Liver (tissue), 9 donors: ENCODE measurements around the gene CYB5D1. TPM values are rescaled to one million over a fixed set of nuclear protein-coding genes. Genes with fewer than 3 reads are reported as not detected.
A peak's percentile ranks its signal among the peaks of the same experiment; 100 is the strongest.

Experiments
- DNase-seq: peaks from one replicate; pipeline ENCODE4 v3.0.0-alpha.2; 2017; ENCODE audit warnings: low spot score
- H3K27ac ChIP-seq, 2 donors: one replicate each; pipeline ENCODE4 v1.7.0; 2013; ENCODE audit warnings: inconsistent platforms in 2 of 2, low read length in 2 of 2, control low read depth in 1 of 2, low read depth in 1 of 2, mild to moderate bottlenecking in 1 of 2
- H3K27me3 ChIP-seq, 4 donors: one replicate each; pipeline versions ENCODE4 v1.6.1 to v1.7.0; 2013; ENCODE audit warnings: low read length in 3 of 4, inconsistent platforms in 1 of 4, mild to moderate bottlenecking in 1 of 4, moderate library complexity in 1 of 4; ENCODE audit not compliant: control insufficient read depth in 4 of 4, insufficient read depth in 4 of 4
- H3K36me3 ChIP-seq, 4 donors: one replicate each; pipeline versions ENCODE4 v1.6.1 to v1.7.0; 2013; ENCODE audit warnings: low read length in 3 of 4, mild to moderate bottlenecking in 3 of 4, low read depth in 1 of 4, moderate library complexity in 1 of 4; ENCODE audit not compliant: control insufficient read depth in 4 of 4, insufficient read depth in 3 of 4
- H3K4me1 ChIP-seq, 4 donors: one replicate each; pipeline versions ENCODE4 v1.6.1 to v1.7.0; 2013; ENCODE audit warnings: low read length in 3 of 4, mild to moderate bottlenecking in 3 of 4, moderate library complexity in 1 of 4; ENCODE audit not compliant: control insufficient read depth in 4 of 4, insufficient read depth in 4 of 4
- H3K4me3 ChIP-seq, 3 donors: one replicate each; pipeline versions ENCODE4 v1.6.1 to v1.7.0; 2013; ENCODE audit warnings: low read length in 3 of 3, control low read depth in 1 of 3, low read depth in 1 of 3, mild to moderate bottlenecking in 1 of 3
- H3K9ac ChIP-seq, 2 donors: one replicate each; pipeline ENCODE4 v1.7.0; 2013; ENCODE audit warnings: low read length in 2 of 2, mild to moderate bottlenecking in 2 of 2, moderate library complexity in 2 of 2, control low read depth in 1 of 2, low read depth in 1 of 2
- H3K9me3 ChIP-seq, 4 donors: one replicate each; pipeline versions ENCODE4 v1.6.1 to v1.7.0; 2013; ENCODE audit warnings: low read length in 3 of 4; ENCODE audit not compliant: control insufficient read depth in 4 of 4
- ATF3 ChIP-seq: IDR thresholded peaks from 2 replicates; pipeline ENCODE4 v1.6.1; 2016; ENCODE audit warnings: antibody characterized with exemption
- EGR1 ChIP-seq, 2 donors: IDR thresholded peaks; 2 replicates each; pipeline ENCODE4 v1.6.1; 2016 to 2018; ENCODE audit warnings: antibody characterized with exemption in 2 of 2, low read depth in 2 of 2
- FOXA1 ChIP-seq: IDR thresholded peaks from 2 replicates; pipeline ENCODE4 v1.6.1; 2016; ENCODE audit warnings: antibody characterized with exemption
- FOXA2 ChIP-seq: IDR thresholded peaks from 2 replicates; pipeline ENCODE4 v1.6.1; 2016; ENCODE audit warnings: antibody characterized with exemption
- GABPA ChIP-seq, 2 donors: IDR thresholded peaks in 1 of 2; conservative IDR thresholded peaks in 1 of 2; 2 replicates each; pipeline ENCODE4 v1.6.1; 2016; ENCODE audit warnings: antibody characterized with exemption in 2 of 2, mild to moderate bottlenecking in 1 of 2, moderate library complexity in 1 of 2
- HNF4A ChIP-seq, 2 donors: conservative IDR thresholded peaks; 2 replicates each; pipeline ENCODE4 v1.6.1; 2016; ENCODE audit warnings: antibody characterized with exemption in 2 of 2, mild to moderate bottlenecking in 2 of 2
- HNF4G ChIP-seq: IDR thresholded peaks from 2 replicates; pipeline ENCODE4 v1.6.1; 2016; ENCODE audit warnings: antibody characterized with exemption
- JUND ChIP-seq, 2 donors: IDR thresholded peaks; 2 replicates each; pipeline ENCODE4 v1.6.1; 2016; ENCODE audit warnings: antibody characterized with exemption in 2 of 2
- MAX ChIP-seq: IDR thresholded peaks from 2 replicates; pipeline ENCODE4 v1.6.1; 2016; ENCODE audit warnings: antibody characterized with exemption
- NR2F2 ChIP-seq: IDR thresholded peaks from 2 replicates; pipeline ENCODE4 v1.6.1; 2016; ENCODE audit warnings: antibody characterized with exemption
- RAD21 ChIP-seq, 2 donors: IDR thresholded peaks; 2 replicates each; pipeline ENCODE4 v1.6.1; 2016; ENCODE audit warnings: antibody characterized with exemption in 2 of 2, mild to moderate bottlenecking in 2 of 2
- REST ChIP-seq: IDR thresholded peaks from 2 replicates; pipeline ENCODE4 v1.6.1; 2016; ENCODE audit warnings: antibody characterized with exemption, mild to moderate bottlenecking
- RXRA ChIP-seq, 2 donors: IDR thresholded peaks; 2 replicates each; pipeline ENCODE4 v1.6.1; 2017 to 2018; ENCODE audit warnings: antibody characterized with exemption in 2 of 2, mild to moderate bottlenecking in 1 of 2
- SP1 ChIP-seq: IDR thresholded peaks from 2 replicates; pipeline ENCODE4 v1.6.1; 2018; ENCODE audit warnings: antibody characterized with exemption, mild to moderate bottlenecking
- TAF1 ChIP-seq: conservative IDR thresholded peaks from 2 replicates; pipeline ENCODE4 v1.6.1; 2016; ENCODE audit warnings: antibody characterized with exemption, mild to moderate bottlenecking
- YY1 ChIP-seq: IDR thresholded peaks from 2 replicates; pipeline ENCODE4 v1.6.1; 2016; ENCODE audit warnings: antibody characterized with exemption, mild to moderate bottlenecking
- WGBS: extraction: QIAGEN DNeasy Blood & Tissue Kit; methylation state at CpG from one replicate; pipeline ENCODE4 v1.1.7; 2013; 5-methylcytosine and 5-hydroxymethylcytosine counted together
- polyA plus RNA-seq, 2 donors: library from polyadenylated mRNA; stranded (reverse) in 1 of 2; unstranded in 1 of 2; fragments of 200-250 nt in 1 of 2; fragments of >200 nt in 1 of 2; fragmentation: Nextera tagmentation in 1 of 2; extraction: Ambion mirVana in 1 of 2; gene quantifications; one replicate each; pipeline versions ENCODE4 v1.2.1 to v1.2.3, GENCODE V29; 2013 to 2015
- total RNA-seq, 2 donors: library from RNA; depleted of rRNA; stranded (reverse); fragments of >200 nt; gene quantifications; one replicate each; pipeline ENCODE4 v1.2.3, GENCODE V29; 2014
- TF ChIP-seq, protein P1 (sequence below): IDR thresholded peaks from 2 replicates; pipeline ENCODE4 v1.6.1; 2016; ENCODE audit warnings: antibody characterized with exemption
- donor health status: healthy.
- donor health status: healthy.
- donor health status: healthy.
- donor health status: healthy.
- donor health status: healthy.

Gene CYB5D1
- total and polyA plus RNA-seq, 4 donors: 2.5 to 12.0 (median 6.6) TPM

DNA sequence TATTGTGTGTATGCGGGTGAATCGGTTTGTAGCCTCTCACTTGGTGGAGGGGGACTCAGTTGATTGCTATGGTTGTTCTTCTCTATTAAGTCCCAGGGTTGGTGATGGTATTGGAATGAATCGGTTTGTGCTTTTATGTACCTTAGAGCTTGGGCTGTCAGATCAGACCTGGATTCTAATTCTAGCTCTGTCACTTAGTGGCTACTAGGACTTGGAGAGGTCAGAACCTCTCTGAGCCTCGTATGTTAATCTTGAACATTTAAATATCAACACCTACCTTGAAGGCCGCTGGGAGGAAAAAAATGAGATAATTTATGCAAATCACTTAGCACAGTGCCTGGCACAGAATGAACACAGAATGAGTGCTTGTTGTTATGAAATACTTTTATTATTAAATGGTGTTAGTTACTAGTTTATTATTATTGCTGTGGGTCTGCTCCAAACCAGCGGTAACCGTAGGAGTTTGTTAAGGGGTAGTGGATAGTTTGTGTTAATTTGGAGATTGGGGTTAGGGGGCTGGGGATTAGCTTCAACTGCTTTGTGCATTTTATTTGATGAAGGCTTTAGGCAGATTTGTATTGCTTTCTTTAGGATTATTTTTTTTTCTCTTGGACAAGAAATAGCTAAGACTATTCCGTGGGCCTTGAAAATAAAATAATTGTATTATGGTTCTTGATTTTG lies 20.3 kb upstream of the CYB5D1 start:
- no peak for TF ChIP-seq REST
- no peak for TF ChIP-seq TAF1
- TF ChIP-seq MAX: no peak
- TF ChIP-seq JUND (IDR thresholded peaks at IDR 0.05): no peak
- TF ChIP-seq RXRA (IDR thresholded peaks at IDR 0.05): no peak
- no peak for TF ChIP-seq HNF4G
- TF ChIP-seq RAD21 (IDR thresholded peaks at IDR 0.05): no peak
- TF ChIP-seq FOXA2: no peak
- TF ChIP-seq FOXA1: no peak
- no peak for TF ChIP-seq SP1
- TF ChIP-seq ATF3: no peak
- peak overlapping the region; percentile 98 to 99 for H3K27ac ChIP-seq
- no peaks in the 10 kb centered on the region for H3K27me3 ChIP-seq
- no peak for DNase-seq
- peak overlapping the region in 2 of 3 donors; percentile 31 to 44 for H3K4me3 ChIP-seq
- H3K36me3 ChIP-seq: no peaks in the 10 kb centered on the region
- no peaks in the 10 kb centered on the region for H3K9me3 ChIP-seq
- peaks cover 7 to 70% (median 49%) of the 10 kb centered on the region in 4 donors for H3K4me1 ChIP-seq
- WGBS: 6% methylated on average over 8 of the region's 8 CpGs
- H3K9ac ChIP-seq: peak overlapping the region; percentile 23 to 71

DNA sequence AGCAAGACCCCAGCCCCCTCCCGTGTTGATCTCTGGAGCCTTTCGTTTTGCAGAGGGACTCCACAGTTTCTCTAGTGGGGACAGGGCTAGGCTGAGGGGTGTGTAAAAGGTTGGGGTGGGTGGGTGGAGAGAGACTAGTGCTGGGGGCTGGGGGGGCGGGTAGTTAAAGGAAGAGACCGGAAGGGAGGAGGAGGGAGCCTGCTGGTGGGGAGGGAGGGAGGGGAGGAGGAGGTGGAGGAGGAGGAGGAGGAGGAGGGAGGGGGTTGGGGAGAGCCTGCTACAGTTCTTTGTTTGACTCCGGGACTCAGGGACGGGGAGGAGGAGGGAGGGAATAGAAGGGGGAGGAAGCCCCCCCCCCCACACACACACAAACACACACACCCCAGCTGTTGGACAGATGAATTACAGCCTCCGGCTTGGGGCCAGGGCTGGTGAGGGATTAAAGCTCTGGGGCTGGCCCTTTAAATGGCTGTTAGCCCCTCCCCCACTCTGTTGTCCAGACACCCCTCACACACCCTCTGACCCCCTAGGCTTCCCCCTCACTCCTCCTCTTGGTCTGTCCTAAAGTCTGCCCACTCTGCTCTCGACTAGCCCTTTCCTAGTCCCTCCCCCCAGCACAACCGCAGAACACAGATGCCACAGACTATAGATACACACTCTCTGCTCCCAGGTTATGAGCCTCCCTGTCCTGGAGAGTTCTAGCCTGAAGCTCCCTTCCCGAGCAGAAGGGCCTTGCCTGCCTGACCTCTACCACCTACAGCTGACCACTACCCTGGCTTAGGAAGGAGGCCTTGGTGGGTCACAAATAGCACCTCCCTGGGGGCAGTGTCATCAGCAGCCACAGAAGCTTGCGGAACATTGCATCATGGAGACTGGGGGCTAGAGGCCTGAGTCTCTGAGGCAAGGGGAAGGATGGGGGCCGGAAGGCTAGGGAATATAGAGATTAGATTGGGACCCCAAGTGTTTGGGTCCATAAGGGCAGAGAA lies 19.4 kb upstream of the CYB5D1 start:
- no peak for DNase-seq
- no peaks in the 10 kb centered on the region for H3K36me3 ChIP-seq
- peak overlapping the region in 1 of 2 donors; percentile 37 for H3K9ac ChIP-seq
- H3K27me3 ChIP-seq: no peaks in the 10 kb centered on the region
- peaks cover 6 to 68% (median 45%) of the 10 kb centered on the region in 4 donors for H3K4me1 ChIP-seq
- 19% methylated on average over 12 of the region's 12 CpGs for WGBS
- no peaks in the 10 kb centered on the region for H3K9me3 ChIP-seq
- H3K27ac ChIP-seq: peak overlapping the region; percentile 98 to 99
- H3K4me3 ChIP-seq: peak overlapping the region in 1 of 3 donors; percentile 31
- no peak for TF ChIP-seq RXRA (IDR thresholded peaks at IDR 0.05)
- TF ChIP-seq NR2F2: no peak
- no peak for TF ChIP-seq FOXA2
- TF ChIP-seq HNF4A (conservative IDR thresholded peaks at IDR 0.05): no peak
- TF ChIP-seq MAX: no peak
- no peak for TF ChIP-seq JUND (IDR thresholded peaks at IDR 0.05)
- TF ChIP-seq, protein P1, sequence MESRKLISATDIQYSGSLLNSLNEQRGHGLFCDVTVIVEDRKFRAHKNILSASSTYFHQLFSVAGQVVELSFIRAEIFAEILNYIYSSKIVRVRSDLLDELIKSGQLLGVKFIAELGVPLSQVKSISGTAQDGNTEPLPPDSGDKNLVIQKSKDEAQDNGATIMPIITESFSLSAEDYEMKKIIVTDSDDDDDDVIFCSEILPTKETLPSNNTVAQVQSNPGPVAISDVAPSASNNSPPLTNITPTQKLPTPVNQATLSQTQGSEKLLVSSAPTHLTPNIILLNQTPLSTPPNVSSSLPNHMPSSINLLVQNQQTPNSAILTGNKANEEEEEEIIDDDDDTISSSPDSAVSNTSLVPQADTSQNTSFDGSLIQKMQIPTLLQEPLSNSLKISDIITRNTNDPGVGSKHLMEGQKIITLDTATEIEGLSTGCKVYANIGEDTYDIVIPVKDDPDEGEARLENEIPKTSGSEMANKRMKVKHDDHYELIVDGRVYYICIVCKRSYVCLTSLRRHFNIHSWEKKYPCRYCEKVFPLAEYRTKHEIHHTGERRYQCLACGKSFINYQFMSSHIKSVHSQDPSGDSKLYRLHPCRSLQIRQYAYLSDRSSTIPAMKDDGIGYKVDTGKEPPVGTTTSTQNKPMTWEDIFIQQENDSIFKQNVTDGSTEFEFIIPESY: no peak
- TF ChIP-seq TAF1: no peak
- TF ChIP-seq SP1: no peak
- TF ChIP-seq GABPA (IDR thresholded peaks at IDR 0.05 in 1 of 2, conservative IDR thresholded peaks at IDR 0.05 in 1 of 2): no peak
- TF ChIP-seq RAD21 (IDR thresholded peaks at IDR 0.05): no peak
- TF ChIP-seq EGR1 (IDR thresholded peaks at IDR 0.05; ENCODE audit: low read depth in 2 of 2): no peak
- no peak for TF ChIP-seq YY1
- no peak for TF ChIP-seq ATF3
- TF ChIP-seq REST: no peak
- no peak for TF ChIP-seq FOXA1
